ENCODE results near the gene UBE2D4. TPM values are rescaled to one million over a fixed set of nuclear protein-coding genes. Genes with fewer than 3 reads are reported as not detected.
"Not testable (repeated sequence)": the region's sequence is repeated elsewhere in the genome, so short reads cannot be mapped to it uniquely, and the experiment has no call there.

The UBE2D4 gene
- total and polyA plus RNA-seq, 9 of the 15 experiments (the other 6 are each of a cell fraction or from before 2014, with no cell fraction given), result 3.3 to 16.2 (median 7.5) TPM

DNA sequence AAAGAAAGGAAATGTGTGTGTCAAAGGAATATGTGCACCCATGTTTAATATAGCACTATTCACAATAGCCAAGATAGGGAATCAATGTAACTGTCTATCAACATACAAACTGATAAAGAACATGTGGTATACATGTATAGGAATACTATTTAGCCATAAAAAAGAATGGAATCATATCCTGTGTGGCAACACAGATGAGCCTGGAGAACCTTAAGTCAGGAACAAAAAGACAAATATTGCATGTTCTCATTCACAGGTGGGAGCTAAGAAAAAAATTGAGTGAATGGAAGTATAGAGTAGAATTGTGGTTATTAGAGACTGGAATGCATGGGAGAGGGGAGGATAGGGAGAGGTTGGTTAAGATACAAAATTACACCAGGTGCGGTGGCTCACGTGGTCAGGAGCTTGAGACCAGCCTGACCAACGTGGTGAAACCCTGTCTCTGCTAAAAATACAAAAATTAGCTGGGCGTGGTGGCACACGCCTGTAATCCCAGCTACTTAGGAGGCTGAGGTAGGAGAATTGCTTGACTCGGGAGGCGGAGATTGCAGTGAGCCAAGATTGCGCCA lies 30.3 kb upstream of the UBE2D4 start (continued):
- TF ChIP-seq, protein P1, sequence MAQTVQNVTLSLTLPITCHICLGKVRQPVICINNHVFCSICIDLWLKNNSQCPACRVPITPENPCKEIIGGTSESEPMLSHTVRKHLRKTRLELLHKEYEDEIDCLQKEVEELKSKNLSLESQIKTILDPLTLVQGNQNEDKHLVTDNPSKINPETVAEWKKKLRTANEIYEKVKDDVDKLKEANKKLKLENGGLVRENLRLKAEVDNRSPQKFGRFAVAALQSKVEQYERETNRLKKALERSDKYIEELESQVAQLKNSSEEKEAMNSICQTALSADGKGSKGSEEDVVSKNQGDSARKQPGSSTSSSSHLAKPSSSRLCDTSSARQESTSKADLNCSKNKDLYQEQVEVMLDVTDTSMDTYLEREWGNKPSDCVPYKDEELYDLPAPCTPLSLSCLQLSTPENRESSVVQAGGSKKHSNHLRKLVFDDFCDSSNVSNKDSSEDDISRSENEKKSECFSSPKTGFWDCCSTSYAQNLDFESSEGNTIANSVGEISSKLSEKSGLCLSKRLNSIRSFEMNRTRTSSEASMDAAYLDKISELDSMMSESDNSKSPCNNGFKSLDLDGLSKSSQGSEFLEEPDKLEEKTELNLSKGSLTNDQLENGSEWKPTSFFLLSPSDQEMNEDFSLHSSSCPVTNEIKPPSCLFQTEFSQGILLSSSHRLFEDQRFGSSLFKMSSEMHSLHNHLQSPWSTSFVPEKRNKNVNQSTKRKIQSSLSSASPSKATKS (CRISPR knock-in tag; IDR thresholded peaks at IDR 0.05), result no peak
- TF ChIP-seq PCBP2 (IDR thresholded peaks at IDR 0.05; ENCODE audit: low read depth, low read length, poor library complexity, severe bottlenecking), result no peak
- TF ChIP-seq NR2F6 (CRISPR knock-in tag; IDR thresholded peaks at IDR 0.05), result no peak
- no peak for TF ChIP-seq ZNF324 (CRISPR knock-in tag; IDR thresholded peaks at IDR 0.05)

DNA sequence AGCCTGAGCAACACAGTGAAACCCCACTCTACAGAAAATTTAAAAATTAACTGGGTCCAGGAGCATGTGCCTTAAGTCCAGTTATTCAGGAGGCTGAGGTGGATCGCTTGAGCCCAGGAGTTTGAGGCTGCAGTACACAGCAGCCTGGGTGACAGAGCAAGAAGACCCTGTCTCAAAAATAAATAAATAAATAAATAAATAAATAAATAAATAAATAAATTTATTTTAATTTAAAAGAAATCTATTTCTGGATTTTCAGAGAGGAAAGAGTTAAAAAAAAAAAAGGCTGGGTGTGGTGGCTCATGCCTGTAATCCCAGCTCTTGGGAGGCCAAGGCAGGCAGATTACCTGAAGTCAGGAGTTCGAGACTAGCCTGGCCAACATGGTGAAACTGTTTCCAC lies 27.7 kb upstream of the UBE2D4 start:
- DNase-seq (ENCODE audit: extremely low read depth in 1 of 4, low spot score in 3 of 4); BruUV-seq (replicated peaks); H3K27ac ChIP-seq (ENCODE audit: extremely low read depth, low read depth, low read length); FAIRE-seq; H3K4me2 ChIP-seq (ENCODE audit: insufficient read depth, low read length); H3K9me1 ChIP-seq (ENCODE audit: control insufficient read depth, insufficient read depth, low read length); ATAC-seq; CTCF ChIA-PET (ENCODE audit: low intra/inter-chr PET ratio); H3K9me3 ChIP-seq (replicated peaks; ENCODE audit: control insufficient read depth, insufficient read depth, low read depth, low read length); intact Hi-C loops (cut with micrococcal nuclease); H2AFZ ChIP-seq (ENCODE audit: low read depth, low read length); H3K4me3 ChIP-seq; H3K27me3 ChIP-seq (ENCODE audit: control insufficient read depth in 2 of 2, insufficient read depth in 2 of 2, low read length in 2 of 2); H3K4me1 ChIP-seq (replicated peaks in 1 of 2; ENCODE audit: control insufficient read depth in 2 of 2, insufficient read depth in 2 of 2, low read length in 2 of 2); H3K9ac ChIP-seq (ENCODE audit: insufficient read depth in 1 of 2, low read depth in 2 of 2, low read length in 2 of 2); in situ Hi-C loops (cut with MboI): not testable (repeated sequence)
- Histone ChIP-seq H3K79me2 (ENCODE audit: control insufficient read depth, insufficient read depth, low read length) (peaks cover 73% of the 10 kb centered on the region), H4K20me1 (replicated peaks; ENCODE audit: control insufficient read depth, insufficient read depth, low read length) (peaks cover 24% of the 10 kb centered on the region; the same call in 1 of the 2 replicates), H3K36me3 (ENCODE audit: control insufficient read depth, insufficient read depth, low read length) (peaks cover 11% of the 10 kb centered on the region; the same call in 1 of the 3 replicates)
- POLR2A ChIA-PET, result interaction anchor here (1.6 kb wide), 1 partner anchor 8 kb away, joined by 6 read pairs; no protein-coding TSS in a partner anchor
- WGBS (ENCODE audit: insufficient coverage, low coverage, missing lambda C conversion rate), result 95% methylated on average over 2 of the region's 2 CpGs
